GM19043 (cell line): ENCODE results near the gene MAX.
"Not testable (repeated sequence)": the region's sequence is repeated elsewhere in the genome, so short reads cannot be mapped to it uniquely, and the experiment has no call there.

Experiments
- ATAC-seq: cut with Tn5 transposase; IDR thresholded peaks from one replicate; pipeline ENCODE4 v1.9.1; 2021; ENCODE audit warnings: low read depth; ENCODE audit not compliant: unreplicated experiment

The MAX gene

DNA sequence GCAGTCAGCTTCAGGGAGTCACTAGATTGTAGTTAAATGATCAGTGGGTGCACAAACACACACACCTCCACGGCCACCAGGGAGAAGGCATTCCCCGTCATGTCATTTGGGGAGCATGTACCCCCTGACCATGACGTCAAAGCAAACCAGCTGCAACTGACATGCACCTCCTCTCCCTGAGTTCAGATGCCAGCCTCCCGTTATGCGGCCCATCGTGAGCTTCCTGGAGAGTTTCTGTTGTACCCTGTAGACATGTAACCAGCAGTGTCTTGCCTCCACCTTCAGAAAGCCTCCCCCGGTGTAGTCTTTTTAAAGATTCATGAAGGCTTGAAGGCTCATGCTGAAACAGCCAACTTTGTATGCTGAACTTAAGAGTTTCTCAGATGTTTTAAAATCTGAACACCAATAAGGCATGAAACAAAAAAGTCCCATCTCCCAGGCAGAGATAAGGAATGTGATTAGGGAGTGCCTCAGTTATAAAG, 60.8 kb downstream of the MAX start:
- no peak for ATAC-seq

- ATAC-seq, result no peak
Observed at GRCh38 chr14:65040666-65041433, 61.5 kb downstream of the MAX start.

GRCh38 chr14:65038966-65039365, 63.4 kb downstream of the MAX start:
- ATAC-seq, result no peak

DNA sequence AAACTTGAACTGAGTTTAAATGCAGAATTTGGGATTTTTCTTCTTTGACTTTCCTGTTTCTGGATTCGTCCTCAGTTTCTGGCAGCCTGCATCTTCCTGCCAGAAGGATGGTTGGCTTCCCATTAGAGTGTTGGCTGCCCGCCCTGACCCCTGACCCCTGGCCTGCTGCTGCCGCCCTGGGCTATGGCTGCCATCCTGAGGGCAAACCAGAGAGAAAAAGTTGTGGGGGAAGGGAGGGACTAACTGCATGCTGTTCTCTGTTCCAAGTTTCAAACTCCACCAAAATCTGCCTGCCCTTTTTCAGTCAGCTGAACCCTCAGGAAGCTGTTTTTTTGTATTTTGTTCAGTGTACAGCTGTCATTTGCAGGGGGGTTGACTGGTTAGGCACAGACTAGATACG, 67.3 kb downstream of the MAX start:
- ATAC-seq, result no peak

GRCh38 chr14:65034021-65034420, 68.3 kb downstream of the MAX start:
- ATAC-seq, result no peak

- ATAC-seq, result no peak
Observed at GRCh38 chr14:65033181-65033580, 69.1 kb downstream of the MAX start.

- no peak for ATAC-seq
Observed at GRCh38 chr14:65032319-65032718, 70.0 kb downstream of the MAX start.

GRCh38 chr14:65031321-65031720, 71.0 kb downstream of the MAX start:
- ATAC-seq, result not testable (repeated sequence)

GRCh38 chr14:65028937-65029336, 73.4 kb downstream of the MAX start:
- ATAC-seq, result no peak

DNA sequence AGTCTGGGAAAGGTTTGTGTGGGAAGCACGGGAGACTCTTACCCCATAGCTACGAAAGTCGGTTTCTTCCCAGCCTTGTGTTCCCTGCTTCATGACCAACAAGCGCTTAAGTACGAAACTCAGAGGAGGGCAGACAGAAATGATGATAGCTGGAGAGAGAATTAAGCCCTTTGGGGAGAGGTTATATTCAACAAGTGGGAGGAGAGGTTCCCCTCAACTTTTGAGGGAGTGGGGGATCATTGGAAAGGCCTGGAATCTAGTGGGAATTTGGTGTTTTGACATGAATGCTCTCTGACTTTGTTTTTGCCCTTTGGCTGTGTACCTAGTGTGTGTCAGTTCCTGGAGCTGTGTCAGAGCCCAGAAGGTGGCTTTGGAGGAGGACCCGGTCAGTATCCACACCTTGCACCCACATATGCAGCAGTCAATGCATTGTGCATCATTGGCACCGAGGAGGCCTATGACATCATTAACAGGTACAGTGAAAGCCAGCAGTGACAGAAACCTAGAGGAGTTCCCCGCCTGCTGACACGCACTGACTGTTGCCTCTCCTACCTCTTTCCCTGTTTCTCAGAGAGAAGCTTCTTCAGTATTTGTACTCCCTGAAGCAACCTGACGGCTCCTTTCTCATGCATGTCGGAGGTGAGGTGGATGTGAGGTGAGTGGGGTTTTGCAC, 75.1 kb downstream of the MAX start:
- ATAC-seq, result no peak

- ATAC-seq, result no peak
Observed at GRCh38 chr14:65026526-65026925, 75.8 kb downstream of the MAX start.

GRCh38 chr14:65025818-65026217, 76.5 kb downstream of the MAX start:
- no peak for ATAC-seq
